Erythroblast (primary cell): ENCODE results near the gene RFX3.

Source experiments
- DNase-seq, 2 experiments: peaks; one replicate each; lab custom pipeline; 2025; lab: John Stamatoyannopoulos, UW
- GATA1 ChIP-seq: IDR thresholded peaks from 2 replicates; pipeline ENCODE4 v1.6.1; 2011; ENCODE audit warnings: low read depth, mild to moderate bottlenecking, control low read depth, low read length, moderate library complexity
- POLR2A ChIP-seq: IDR thresholded peaks from 2 replicates; pipeline ENCODE4 v1.6.1; 2011; ENCODE audit warnings: mild to moderate bottlenecking, low read length

Gene RFX3

GRCh38 chr9:3507395-3508077 is 18.3 kb downstream of the RFX3 start:
- DNase-seq = peak; percentile 36 to 63
- TF ChIP-seq POLR2A (no peak), GATA1 (no peak)

DNA sequence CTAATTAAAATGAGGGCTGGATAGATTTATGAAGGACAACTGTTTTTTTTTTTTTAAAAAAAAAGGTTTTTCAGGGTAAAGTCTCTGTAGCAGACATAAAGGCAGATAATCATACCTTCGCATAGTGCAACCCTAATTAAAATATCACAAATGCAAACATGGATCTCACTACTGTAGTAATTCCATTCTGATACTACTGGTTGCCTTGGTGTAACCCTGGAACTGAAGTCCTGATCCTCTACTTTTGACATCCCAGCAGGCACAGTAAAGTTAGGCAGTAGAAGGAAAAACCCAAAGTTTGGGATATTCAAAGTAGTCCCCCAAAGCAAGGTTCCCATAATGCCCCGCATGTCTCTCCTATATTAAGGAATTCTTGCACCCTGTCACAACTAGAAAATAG is 19.6 kb downstream of the RFX3 start:
- no peak for TF ChIP-seq GATA1
- TF ChIP-seq POLR2A = no peak
- no peak for DNase-seq

- DNase-seq = no peak
- TF ChIP-seq POLR2A (no peak), GATA1 (no peak)
Measured at GRCh38 chr9:3502560-3503398, 23.0 kb downstream of the RFX3 start.

GRCh38 chr9:3500044-3500443 is 25.8 kb downstream of the RFX3 start:
- no peak for DNase-seq
- TF ChIP-seq GATA1 = no peak
- no peak for TF ChIP-seq POLR2A

DNA sequence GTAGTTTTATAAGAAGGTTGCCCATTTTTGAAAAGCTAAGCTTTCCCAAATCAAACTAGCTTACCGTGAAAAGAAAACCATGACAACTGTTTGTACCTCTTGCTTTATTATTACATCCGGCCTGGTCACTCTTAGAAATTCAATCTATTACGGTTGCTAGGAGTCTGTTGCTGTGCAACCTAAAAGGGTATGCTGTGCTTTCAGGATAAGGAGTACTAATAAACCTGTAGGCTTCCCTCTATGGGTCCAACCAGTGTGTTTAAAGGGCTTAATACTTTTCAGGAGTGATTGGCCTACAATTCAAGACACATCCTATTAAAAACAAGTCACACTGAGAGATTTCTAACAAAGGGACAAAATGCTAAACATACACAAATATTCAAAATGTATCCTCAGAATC is 27.1 kb downstream of the RFX3 start:
- no peak for TF ChIP-seq POLR2A
- TF ChIP-seq GATA1 = no peak
- DNase-seq = no peak

- no peak for DNase-seq
- no peak for TF ChIP-seq POLR2A
- no peak for TF ChIP-seq GATA1
Measured at GRCh38 chr9:3497857-3498256, 27.9 kb downstream of the RFX3 start.

DNA sequence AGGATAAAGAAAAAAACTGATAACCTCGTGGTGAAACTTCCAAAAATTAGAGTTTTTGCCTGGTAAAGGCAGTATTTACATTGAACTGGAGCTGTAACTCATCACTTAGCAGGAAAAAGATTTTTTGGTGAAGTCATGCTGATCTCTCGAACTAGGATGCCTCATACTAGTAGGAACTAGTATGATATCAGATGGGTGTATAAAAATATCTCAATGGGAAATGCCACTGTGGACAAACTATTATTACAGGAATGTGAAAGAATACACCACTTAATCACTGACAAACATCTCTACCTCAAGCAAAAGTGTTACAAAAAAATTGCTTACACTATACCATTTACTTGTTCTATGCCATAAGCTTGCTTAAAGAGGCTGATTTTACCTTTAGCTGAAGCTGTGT is 28.4 kb downstream of the RFX3 start:
- no peak for DNase-seq
- no peak for TF ChIP-seq GATA1

GRCh38 chr9:3495855-3496254 is 29.9 kb downstream of the RFX3 start:
- TF ChIP-seq GATA1 (no peak), POLR2A (no peak)
- no peak for DNase-seq

DNA sequence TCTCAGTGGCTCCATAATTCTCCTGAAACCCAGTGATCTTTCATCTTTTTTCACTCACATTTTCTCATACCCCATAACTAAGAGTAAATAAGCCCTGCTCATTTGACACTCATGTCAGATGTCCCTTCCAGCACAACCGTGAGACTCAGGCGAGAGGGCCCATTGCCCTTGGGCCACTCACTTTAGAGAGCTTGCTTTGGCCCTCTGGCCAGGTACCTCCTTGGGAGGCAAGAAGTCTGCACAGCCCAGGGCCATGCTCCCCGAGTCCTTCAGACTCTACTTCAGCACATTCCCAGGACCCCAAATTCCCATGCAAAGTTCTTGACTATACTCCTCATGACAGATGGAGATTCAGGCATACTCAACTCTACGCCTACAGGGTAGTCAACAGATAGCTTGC is 33.6 kb downstream of the RFX3 start:
- DNase-seq = no peak
- TF ChIP-seq GATA1 (no peak), POLR2A (no peak)

DNA sequence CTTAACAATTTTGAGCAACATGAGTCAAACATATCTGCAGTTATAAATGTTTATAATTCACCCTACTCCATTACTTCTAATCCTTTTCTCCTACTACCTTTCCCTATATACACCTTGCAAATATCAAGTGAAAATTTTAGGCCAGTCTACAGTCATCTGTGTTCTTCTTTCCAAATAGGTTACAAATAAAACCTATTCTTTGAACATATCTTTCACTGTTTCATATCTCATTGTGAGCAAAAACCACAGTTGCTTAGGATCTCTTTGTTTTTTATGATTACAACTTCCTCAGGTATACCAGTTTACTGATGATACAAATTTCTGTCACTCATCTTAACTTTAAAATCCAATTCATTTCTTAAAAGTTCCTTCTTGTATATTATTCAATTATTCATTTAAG is 34.4 kb downstream of the RFX3 start:
- TF ChIP-seq GATA1 (no peak), POLR2A (no peak)
- DNase-seq = no peak

DNA sequence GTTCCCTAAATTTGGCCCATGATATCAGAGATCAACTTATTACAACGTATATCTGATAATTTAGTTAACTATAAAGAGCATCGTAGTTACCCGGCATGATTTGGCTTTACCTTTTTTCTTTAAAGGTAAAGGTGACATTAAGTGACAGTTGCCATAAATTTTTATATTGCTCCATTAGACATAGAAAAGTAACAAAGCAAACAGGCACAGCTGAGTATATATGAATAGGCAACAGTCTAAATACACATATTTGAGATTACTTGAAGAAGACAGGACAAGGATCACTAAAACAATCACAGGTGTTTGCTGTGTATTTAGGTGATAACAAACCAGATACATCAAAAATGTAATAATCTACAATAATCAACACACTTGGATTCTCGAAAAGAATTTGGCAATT is 34.8 kb downstream of the RFX3 start:
- no peak for TF ChIP-seq POLR2A
- TF ChIP-seq GATA1 = no peak
- no peak for DNase-seq

DNA sequence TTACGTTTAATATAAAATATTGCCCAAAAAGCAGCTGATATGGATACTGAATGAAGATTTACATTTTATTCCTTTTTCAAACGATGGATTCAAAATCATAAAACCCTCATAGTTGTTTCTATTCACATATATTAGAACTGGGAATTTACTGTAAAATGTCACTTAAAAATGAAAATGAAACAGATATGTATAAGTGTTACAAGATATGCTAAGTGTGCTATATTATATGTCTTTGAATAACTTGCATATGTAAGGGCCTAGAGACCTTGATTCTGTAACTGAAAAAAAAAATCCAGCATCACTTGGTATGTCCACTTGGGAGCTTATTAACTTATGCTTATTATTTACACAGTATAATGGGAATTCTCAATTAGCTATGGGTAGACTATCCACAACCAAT is 43.2 kb downstream of the RFX3 start:
- no peak for DNase-seq
- TF ChIP-seq POLR2A = no peak
- TF ChIP-seq GATA1 = no peak

GRCh38 chr9:3480353-3480655 is 45.5 kb downstream of the RFX3 start:
- TF ChIP-seq POLR2A = no peak
- TF ChIP-seq GATA1 = no peak
- DNase-seq = no peak

GRCh38 chr9:3479514-3480352 is 46.1 kb downstream of the RFX3 start:
- DNase-seq = no peak
- TF ChIP-seq POLR2A = no peak
- no peak for TF ChIP-seq GATA1

DNA sequence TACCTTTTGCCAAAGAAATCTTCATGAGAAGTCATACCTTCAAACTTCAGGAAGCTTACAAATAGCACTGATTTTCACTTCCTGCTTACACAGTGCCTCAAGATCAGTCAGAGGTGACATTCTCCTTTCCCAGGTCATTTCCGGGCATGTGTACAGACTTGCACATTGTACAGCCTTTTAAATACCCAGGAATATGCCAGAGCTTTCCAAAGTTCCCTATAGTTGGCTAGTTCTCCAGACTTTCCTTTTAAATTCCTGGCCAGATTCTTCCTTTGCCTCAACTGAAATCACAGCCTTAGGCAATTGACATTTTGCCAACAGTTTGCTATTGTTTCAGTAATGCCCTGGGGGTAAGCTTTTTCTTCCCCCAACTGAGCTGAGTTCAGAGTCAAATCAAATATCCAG is 47.2 kb downstream of the RFX3 start:
- TF ChIP-seq GATA1 (no peak), POLR2A (no peak)
- DNase-seq = no peak
